GM12878 (cell line): ENCODE measurements around the gene CFAP70. TPM values are rescaled to one million over a fixed set of nuclear protein-coding genes. Genes with fewer than 3 reads are reported as not detected.
A peak's percentile ranks its signal among the peaks of the same experiment; 100 is the strongest.

Source experiments
- ATAC-seq: fragments of 200-7000 bp; cut with Tn5 transposase; 3 replicates; pipeline ENCODE4 v1.9.1; 2020; ENCODE audit warnings: mild to moderate bottlenecking, moderate library complexity
- Bru-seq: library from RNA; stranded (reverse); fragments of 400-500 nt; gene quantifications from one replicate; lab custom pipeline; 2021; lab: Mats Ljungman, UMichigan
- BruChase-seq, 2 experiments: library from RNA; stranded (reverse); fragments of 400-500 nt; gene quantifications; one replicate each; lab custom pipeline; 2021; lab: Mats Ljungman, UMichigan
- BruUV-seq: library from RNA; stranded (reverse); fragments of 400-500 nt; replicated peaks from 2 replicates; lab custom pipeline; 2021; lab: Mats Ljungman, UMichigan
- CTCF ChIA-PET: fragments of 300-600 bp; sonication (Branson Sonifier 250); formaldehyde crosslinking; extraction: SDS; loops from one replicate; lab custom pipeline; 2021; ENCODE audit warnings: inconsistent platforms; lab: Yijun Ruan, JAX
- POLR2A ChIA-PET: fragments of 350-600 bp; formaldehyde crosslinking; extraction: SDS; loops from one replicate; lab custom pipeline; 2021; ENCODE audit warnings: inconsistent platforms; lab: Charles Lee
- RAD21 ChIA-PET: fragments of 300-600 bp; sonication (Branson Sonifier 250); formaldehyde crosslinking; loops from one replicate; lab custom pipeline; 2023; ENCODE audit warnings: antibody characterized with exemption; ENCODE audit not compliant: unreplicated experiment; lab: Charles Lee
- SMC1A ChIA-PET: fragments of 300-600 bp; sonication (Branson Sonifier 250); formaldehyde crosslinking; loops from one replicate; lab custom pipeline; 2023; ENCODE audit not compliant: unreplicated experiment, uncharacterized antibody; lab: Charles Lee
- DNase-seq: peaks from one replicate; pipeline ENCODE4 v3.0.0-alpha.2; 2011; ENCODE audit warnings: low read depth, low spot score
- FAIRE-seq: peaks from 3 replicates; lab custom pipeline; 2011; peaks lifted over from hg19 to GRCh38; lab: Jason Lieb, UNC
- H2AFZ ChIP-seq: 2 replicates; pipeline ENCODE4 v1.6.0; 2011; ENCODE audit warnings: low read depth, low read length, control low read depth; ENCODE audit not compliant: control insufficient read depth
- H3K27ac ChIP-seq: 2 replicates; pipeline ENCODE4 v1.5.1; 2011; ENCODE audit warnings: control low read depth; ENCODE audit not compliant: control insufficient read depth, insufficient read depth
- H3K27me3 ChIP-seq, 2 experiments: replicated peaks in 1 of 2; 2 replicates each; pipeline versions ENCODE4 v1.6.0 to v1.6.1; 2011; ENCODE audit warnings: low read length in 1 of 2; ENCODE audit not compliant: control insufficient read depth in 2 of 2, insufficient read depth in 2 of 2
- H3K36me3 ChIP-seq, 2 experiments: 2 replicates each; pipeline ENCODE4 v1.5.1; 2011; ENCODE audit warnings: low read length in 1 of 2; ENCODE audit not compliant: control insufficient read depth in 2 of 2, insufficient read depth in 2 of 2
- H3K4me1 ChIP-seq: 2 replicates; pipeline ENCODE4 v1.6.1; 2011; ENCODE audit warnings: mild to moderate bottlenecking, low read length, moderate library complexity, mixed read lengths; ENCODE audit not compliant: control insufficient read depth, insufficient read depth
- H3K4me2 ChIP-seq: 2 replicates; pipeline ENCODE4 v1.6.0; 2011; ENCODE audit warnings: control low read depth; ENCODE audit not compliant: control insufficient read depth, insufficient read depth
- H3K4me3 ChIP-seq: fragments of 200-600 bp; sonication (generic); 2 replicates; pipeline ENCODE4 v1.5.1; 2016
- H3K79me2 ChIP-seq: 2 replicates; pipeline ENCODE4 v1.6.0; 2011; ENCODE audit warnings: low read length; ENCODE audit not compliant: control insufficient read depth, insufficient read depth
- H3K9ac ChIP-seq: 2 replicates; pipeline ENCODE4 v1.8.0; 2011; ENCODE audit warnings: low read length, control low read depth, mixed read lengths; ENCODE audit not compliant: control insufficient read depth, insufficient read depth
- H3K9me3 ChIP-seq: replicated peaks from 3 replicates; pipeline ENCODE4 v1.5.1; 2011; ENCODE audit warnings: mild to moderate bottlenecking, low read length; ENCODE audit not compliant: control insufficient read depth, insufficient read depth
- H4K20me1 ChIP-seq: 2 replicates; pipeline ENCODE4 v1.6.0; 2011; ENCODE audit not compliant: control insufficient read depth, insufficient read depth
- ASH2L ChIP-seq: fragments of 300-600, 200-600 bp; sonication (generic); IDR thresholded peaks from 2 replicates; pipeline ENCODE4 v1.6.1; 2017; ENCODE audit warnings: low read depth, mild to moderate bottlenecking, borderline replicate concordance
- BHLHE40 ChIP-seq, 2 experiments: fragments of 450-650 bp in 1 of 2; IDR thresholded peaks; 2 replicates each; pipeline ENCODE4 v1.6.1; 2011 to 2017; ENCODE audit warnings: low read depth in 2 of 2, borderline replicate concordance in 1 of 2, improper control_type of control experiment in 1 of 2, low read length in 1 of 2, mild to moderate bottlenecking in 1 of 2
- CBX3 ChIP-seq: fragments of 200-600 bp; sonication (generic); IDR thresholded peaks from 2 replicates; pipeline ENCODE4 v1.6.1; 2016; ENCODE audit warnings: low read depth, borderline replicate concordance
- CHD1 ChIP-seq: IDR thresholded peaks from 2 replicates; pipeline ENCODE4 v1.6.1; 2012; ENCODE audit warnings: low read depth, low read length, improper control_type of control experiment
- ETV6 ChIP-seq, 2 experiments: fragments of 450-650 bp in 1 of 2; IDR thresholded peaks in 1 of 2; conservative IDR thresholded peaks in 1 of 2; 2 replicates each; pipeline ENCODE4 v1.6.1; 2014; ENCODE audit warnings: antibody characterized with exemption in 1 of 2, borderline replicate concordance in 1 of 2, low read depth in 1 of 2, mild to moderate bottlenecking in 1 of 2, moderate library complexity in 1 of 2
- FOS ChIP-seq: IDR thresholded peaks from 3 replicates; pipeline ENCODE4 v1.6.1; 2011; ENCODE audit warnings: borderline replicate concordance; ENCODE audit not compliant: insufficient read length; ENCODE audit errors: extremely low read depth
- JUND ChIP-seq: IDR thresholded peaks from 2 replicates; pipeline ENCODE4 v1.6.1; 2012; ENCODE audit warnings: low read depth, mild to moderate bottlenecking, low read length, improper control_type of control experiment, moderate library complexity
- KDM1A ChIP-seq: fragments of 200-600 bp; sonication (generic); IDR thresholded peaks from 2 replicates; pipeline ENCODE4 v1.6.1; 2016; ENCODE audit warnings: borderline replicate concordance
- PKNOX1 ChIP-seq: fragments of 450-650 bp; IDR thresholded peaks from 2 replicates; pipeline ENCODE4 v1.6.1; 2016; ENCODE audit warnings: mild to moderate bottlenecking
- POLR2A ChIP-seq: IDR thresholded peaks from 2 replicates; pipeline ENCODE4 v1.6.1; 2011; ENCODE audit warnings: low read depth, mild to moderate bottlenecking, low read length
- RELB ChIP-seq: fragments of 450-650 bp; IDR thresholded peaks from 2 replicates; pipeline ENCODE4 v1.6.1; 2017; ENCODE audit warnings: low read depth, mild to moderate bottlenecking, moderate library complexity
- SMAD1 ChIP-seq: fragments of 450-650 bp; IDR thresholded peaks from 2 replicates; pipeline ENCODE4 v1.6.1; 2018; ENCODE audit warnings: mild to moderate bottlenecking, low read depth; ENCODE audit not compliant: partially characterized antibody
- SMAD5 ChIP-seq: IDR thresholded peaks from 2 replicates; pipeline ENCODE4 v1.6.1; 2016; ENCODE audit warnings: antibody characterized with exemption, low read depth
- STAT1 ChIP-seq: fragments of 450-650 bp; conservative IDR thresholded peaks from 2 replicates; pipeline ENCODE4 v1.6.1; 2014; ENCODE audit warnings: antibody characterized with exemption, mild to moderate bottlenecking
- ZNF622 ChIP-seq: fragments of 450-650 bp; IDR thresholded peaks from 2 replicates; pipeline ENCODE4 v1.6.1; 2017; ENCODE audit warnings: mild to moderate bottlenecking, inconsistent platforms
- WGBS: methylation state at CpG from one replicate; pipeline ENCODE4 v1.1.6; 2016; ENCODE audit warnings: low lambda C conversion rate; ENCODE audit not compliant: insufficient replicate concordance, insufficient coverage; ENCODE audit errors: missing lambda C conversion rate; 5-methylcytosine and 5-hydroxymethylcytosine counted together
- in situ Hi-C: fragments of 300-500 bp; cut with MboI; formaldehyde crosslinking; loops from 9 replicates; pipeline ENCODE4 v1.14.3; 2018; ENCODE audit warnings: mixed read lengths
- intact Hi-C: fragments of 100-400 bp; cut with micrococcal nuclease; formaldehyde crosslinking; loops from one replicate; pipeline ENCODE4 v1.14.2; 2022; ENCODE audit not compliant: unreplicated experiment
- long read RNA-seq, 2 experiments: library from polyadenylated mRNA; unstranded; transcript quantifications; one replicate each; pipeline ENCODE4 v2.0.0, GENCODE V29; 2019 to 2020
- polyA minus RNA-seq, 3 experiments: library from RNA; depleted of rRNA, polyadenylated mRNA; stranded (reverse); fragments of >200 nt; gene quantifications; 2 replicates each; pipeline ENCODE4 v1.2.3, GENCODE V29; 2011
- polyA plus RNA-seq, 11 experiments: library from polyadenylated mRNA; depleted of rRNA in 4 of 11; unstranded in 6 of 11; stranded (reverse) in 5 of 11; fragments of >200 nt; fragmentation: Nextera tagmentation in 4 of 11; fragmentation: Illumina TruSeq in 1 of 11; extraction: Ambion mirVana in 4 of 11; extraction: Trizol in 1 of 11; gene quantifications; 1 replicate in 1 of 11; 2 replicates in 10 of 11; pipeline versions ENCODE4 v1.2.1 to v1.2.3, GENCODE V29; 2011 to 2016; ENCODE audit warnings: inconsistent platforms in 2 of 11, missing spikeins in 2 of 11, low read depth in 1 of 11
- total RNA-seq, 4 experiments: library from RNA; depleted of rRNA in 3 of 4; stranded (reverse); fragments of >200 nt in 3 of 4; fragmentation: Illumina TruSeq in 1 of 4; extraction: Trizol in 1 of 4; gene quantifications; 2 replicates each; pipeline versions ENCODE4 v1.2.1 to v1.2.3, GENCODE V29; 2013 to 2021

Gene CFAP70
- 2.0 and 2.7 TPM in 2 replicates for total RNA-seq (2013; cell fraction: nucleolus; rRNA removed)
- total RNA-seq (2014; rRNA removed) (0.34 and 0.38 TPM in 2 replicates), total RNA-seq (2014; rRNA removed; fragmentation: Illumina TruSeq; extraction: Trizol) (0.36 and 0.46 TPM in 2 replicates), total RNA-seq (2021) (0.51 and 0.58 TPM in 2 replicates), polyA plus RNA-seq (2011; rRNA removed) (0.72 TPM in 2 replicates), polyA plus RNA-seq (2014; fragmentation: Illumina TruSeq; extraction: Trizol) (0.44 and 0.57 TPM in 2 replicates), polyA plus RNA-seq (2014; fragmentation: Nextera tagmentation; extraction: Ambion mirVana) (under 1 TPM; 0.21 to 0.46 TPM), polyA plus RNA-seq (2014; rRNA removed) (0.58 and 1.1 TPM in 2 replicates), polyA plus RNA-seq (2016; fragmentation: Nextera tagmentation; extraction: Ambion mirVana) (under 1 TPM; 0.32 to 0.37 TPM), polyA minus RNA-seq (2011; rRNA and poly(A)+ RNA removed) (0.21 and 0.22 TPM in 2 replicates), Bru-seq, nascent RNA (percentile 30 among the genes with signal in this experiment), BruChase-seq, experiment 1, labeled RNA remaining after a 6-hour chase (percentile 51 among the genes with signal in this experiment), BruChase-seq, experiment 2, labeled RNA remaining after a 2-hour chase (percentile 43 among the genes with signal in this experiment)
- 0.55 TPM for polyA plus RNA-seq (2011; ENCODE audit: low read depth)
- polyA plus RNA-seq (2011; cell fraction: cytosol; rRNA removed): 0.12 and 0.27 TPM in 2 replicates
- 1.5 and 1.8 TPM in 2 replicates for polyA plus RNA-seq (2011; cell fraction: nucleus; rRNA removed)
- polyA plus RNA-seq (2012): 0.60 and 0.69 TPM in 2 replicates
- 0.27 TPM in 1 of 2 replicates, not detected in the other for polyA minus RNA-seq (2011; cell fraction: cytosol; rRNA and poly(A)+ RNA removed)
- polyA minus RNA-seq (2011; cell fraction: nucleus; rRNA and poly(A)+ RNA removed): 0.57 and 0.60 TPM in 2 replicates
- long read RNA-seq, experiment 1: 0 reads
- long read RNA-seq, experiment 2, partial matches to known transcripts: 1 of 4 reads
- long read RNA-seq, experiment 2, other reads (novel, unspliced or antisense): 3 of 4 reads

- Histone ChIP-seq H3K79me2 (no peaks in the 10 kb centered on the region), H3K27me3 (no peaks in the 10 kb centered on the region), H3K9ac (peak within 1 kb of the TSS; percentile 52), H3K9me3 (no peaks in the 10 kb centered on the region), H2AFZ (peak within 1 kb of the TSS; percentile 96), H4K20me1 (no peaks in the 10 kb centered on the region), H3K4me2 (peak within 1 kb of the TSS; percentile 74), H3K4me1 (peaks cover 3% of the 10 kb centered on the region; the same call in 1 of the 2 replicates), H3K4me3 (peak within 1 kb of the TSS; percentile 71), H3K27ac (no peak within 1 kb of the TSS), H3K36me3 (no peaks in the 10 kb centered on the region)
- ATAC-seq (peak; percentile 98), DNase-seq (peak; percentile 96), FAIRE-seq (peak; percentile 96)
- SMC1A ChIA-PET: interaction anchor here (0.6 to 2.3 kb wide), 12 partner anchors 8 to 683 kb away, joined by 3 to 7 read pairs (median 4); partner anchors contain the start of gene PPP3CB
- POLR2A ChIA-PET: interaction anchor here (0.6 to 2.2 kb wide), 4 partner anchors 106 to 371 kb away, joined by 3 to 7 read pairs (median 3); partner anchors contain the start of gene MRPS16
- intact Hi-C loops: loop anchor here (1.0 kb wide), 1 partner anchor 111 kb away; the partner anchor contains the start of gene DNAJC9
- RAD21 ChIA-PET: interaction anchor here (0.9 to 1.0 kb wide), 2 partner anchors 50 to 267 kb away, joined by 4 read pairs; no protein-coding TSS in a partner anchor
- CTCF ChIA-PET: interaction anchor here (0.6 to 1.8 kb wide), 8 partner anchors 10 to 285 kb away, joined by 3 to 9 read pairs (median 3); no protein-coding TSS in a partner anchor
- 8% methylated on average over 45 of the region's 45 CpGs for WGBS
- BruUV-seq: no TSS peak
- in situ Hi-C loops: no loop called here
- TF ChIP-seq CHD1 (no peak), BHLHE40 (IDR thresholded peaks at IDR 0.05; ENCODE audit: borderline replicate concordance in 1 of 2, low read depth in 2 of 2, low read length in 1 of 2) (peak; percentile 44 to 87; a peak in 3 of 4 replicates), SMAD5 (peak; percentile 66), PKNOX1 (peak; percentile 9; the same call in 1 of the 2 replicates), CBX3 (no peak), FOS (no peak), ASH2L (no peak), RELB (no peak), ZNF622 (no peak), STAT1 (no peak), POLR2A (peak; percentile 60), JUND (no peak), ETV6 (conservative IDR thresholded peaks at IDR 0.05 in 1 of 2, IDR thresholded peaks at IDR 0.05 in 1 of 2; ENCODE audit: borderline replicate concordance in 1 of 2, low read depth in 1 of 2) (no peak), SMAD1 (no peak), KDM1A (no peak)
Measured at GRCh38 chr10:73358331-73359279, at the start of gene CFAP70. CFAP70 (minus strand) TSS chr10:73358864; CDS start chr10:73354796, 4,068 bp downstream.
